ENCODE measurements around the gene TANGO6. TPM values are rescaled to one million over a fixed set of nuclear protein-coding genes. Genes with fewer than 3 reads are reported as not detected.

The TANGO6 gene
- total RNA-seq, 6 experiments from 2014 or later, result 10.9 to 15.5 (median 14.2) TPM

DNA sequence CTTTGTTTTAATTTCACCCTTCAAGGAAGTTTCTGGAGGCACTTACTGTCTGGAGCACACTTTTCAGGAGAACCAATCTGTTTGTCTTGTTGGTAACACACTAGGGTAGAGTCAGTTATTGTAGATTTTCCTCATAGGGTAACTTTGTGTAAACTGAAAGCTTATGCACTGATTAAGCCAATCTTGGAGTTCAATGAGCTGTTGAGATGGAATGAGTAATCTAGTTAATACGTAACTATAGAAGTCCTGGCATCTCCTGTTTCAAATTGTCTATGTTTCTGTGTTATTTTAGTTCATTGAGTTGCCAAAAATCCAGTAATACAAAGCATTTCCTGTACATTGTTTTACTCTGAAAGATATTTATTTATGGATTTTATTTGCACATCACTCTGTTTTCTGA is 150.6 kb downstream of the TANGO6 start:
- Histone ChIP-seq H3K27me3 (no peaks in the 10 kb centered on the region), H3K9me3 (no peaks in the 10 kb centered on the region), H3K27ac (peak overlapping the region in 2 of 3 donors; percentile 32 to 36), H3K36me3 (no peaks in the 10 kb centered on the region), H3K4me1 (peaks cover 0 to 22% (median 11%) of the 10 kb centered on the region in 4 donors), H3K4me3 (no peak overlapping the region)
- intact Hi-C loops (cut with DNase I), result no loop called here
- peak; percentile 90 to 95 (median 92) for ATAC-seq
- 30% methylated on average over 1 of the region's 1 CpG for WGBS (ENCODE audit: insufficient coverage, low coverage, low lambda C conversion rate, missing lambda C conversion rate)
- no peak for TF ChIP-seq POLR2A (IDR thresholded peaks at IDR 0.05)
- no peak for TF ChIP-seq CTCF (IDR thresholded peaks at IDR 0.05)
- no peak for DNase-seq

DNA sequence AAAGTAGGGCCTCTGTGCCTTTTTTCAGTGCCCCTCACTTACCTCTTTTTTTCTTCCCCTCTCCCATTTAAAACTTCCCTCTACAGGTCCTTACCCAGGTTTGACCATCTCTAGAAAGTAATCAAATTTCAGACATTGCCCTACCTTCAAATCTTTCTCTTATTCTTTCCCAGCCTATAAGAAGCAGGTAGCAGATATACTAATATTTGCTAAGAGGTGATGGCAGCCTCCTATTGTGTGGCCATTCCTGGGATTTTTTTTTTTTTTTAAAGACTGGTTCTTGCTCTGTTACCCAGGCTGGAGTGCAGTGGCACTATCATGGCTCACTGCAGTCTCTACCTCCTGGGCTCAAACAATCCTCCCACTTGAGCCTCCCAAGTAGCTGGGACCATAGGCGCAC is 151.0 kb downstream of the TANGO6 start:
- Histone ChIP-seq H3K27ac (peak overlapping the region in 2 of 3 donors; percentile 32 to 36), H3K4me1 (peaks cover 0 to 22% (median 11%) of the 10 kb centered on the region in 4 donors), H3K36me3 (no peaks in the 10 kb centered on the region), H3K27me3 (no peaks in the 10 kb centered on the region), H3K4me3 (no peak overlapping the region), H3K9me3 (no peaks in the 10 kb centered on the region)
- peak in 2 of 4 donors; percentile 14 to 15 for ATAC-seq
- intact Hi-C loops (cut with DNase I), result no loop called here
- WGBS (ENCODE audit: insufficient coverage, low coverage, low lambda C conversion rate, missing lambda C conversion rate), result 90% methylated on average over 1 of the region's 1 CpG
- TF ChIP-seq CTCF (IDR thresholded peaks at IDR 0.05) (no peak), POLR2A (IDR thresholded peaks at IDR 0.05) (no peak)
- no peak for DNase-seq

DNA sequence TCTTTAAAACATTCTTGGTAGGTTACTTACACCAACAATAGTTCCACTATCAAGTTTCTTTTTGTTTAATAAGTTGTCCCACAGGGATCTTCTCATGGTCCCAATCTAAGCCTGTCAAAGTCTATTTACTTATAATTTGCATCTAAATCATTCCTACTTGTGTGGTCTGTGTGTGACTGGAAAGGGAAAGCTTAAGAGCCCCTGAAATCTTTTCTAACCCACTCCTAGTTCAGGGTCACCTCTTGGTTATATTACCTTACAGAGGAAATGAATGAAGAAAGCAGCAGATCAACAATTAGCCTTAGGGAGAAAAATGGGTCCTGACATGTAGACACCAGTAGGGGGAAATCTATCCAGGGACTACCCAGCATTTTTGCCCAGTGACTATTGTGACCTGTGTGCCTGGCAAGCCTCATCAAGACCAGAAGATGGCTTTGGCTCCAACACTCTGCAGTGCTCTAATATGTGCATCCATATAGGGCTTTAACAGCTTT is 151.7 kb downstream of the TANGO6 start:
- Histone ChIP-seq H3K36me3 (no peaks in the 10 kb centered on the region), H3K27me3 (no peaks in the 10 kb centered on the region), H3K27ac (peak overlapping the region in 1 of 3 donors; percentile 36), H3K4me3 (no peak overlapping the region), H3K9me3 (no peaks in the 10 kb centered on the region), H3K4me1 (peaks cover 0 to 22% (median 11%) of the 10 kb centered on the region in 4 donors)
- TF ChIP-seq POLR2A (IDR thresholded peaks at IDR 0.05), result no peak
- peak; percentile 21 to 47 (median 38) for TF ChIP-seq CTCF (IDR thresholded peaks at IDR 0.05)
- peak; percentile 47 to 79 (median 63) for ATAC-seq
- intact Hi-C loops (cut with DNase I), result no loop called here
- DNase-seq, result no peak

- Histone ChIP-seq H3K4me1 (peaks cover 0 to 19% (median 9%) of the 10 kb centered on the region in 4 donors), H3K9me3 (no peaks in the 10 kb centered on the region), H3K27ac (no peak overlapping the region), H3K36me3 (no peaks in the 10 kb centered on the region), H3K27me3 (no peaks in the 10 kb centered on the region), H3K4me3 (no peak overlapping the region)
- DNase-seq (no peak), ATAC-seq (no peak)
- 80% methylated on average over 1 of the region's 1 CpG for WGBS (ENCODE audit: insufficient coverage, low coverage, low lambda C conversion rate, missing lambda C conversion rate)
- TF ChIP-seq POLR2A (IDR thresholded peaks at IDR 0.05) (no peak), CTCF (IDR thresholded peaks at IDR 0.05) (no peak)
- intact Hi-C loops (cut with DNase I), result no loop called here
These were observed 154.2 kb downstream of the TANGO6 start for GRCh38 chr16:68997564-68997963.

- H3K4me1 ChIP-seq, result peaks cover 0 to 9% (median 4%) of the 10 kb centered on the region in 4 donors
- no peak for ATAC-seq
- no peaks in the 10 kb centered on the region for H3K27me3 ChIP-seq
- H3K4me3 ChIP-seq, result no peak overlapping the region
- WGBS (ENCODE audit: insufficient coverage, low coverage, low lambda C conversion rate, missing lambda C conversion rate), result 100% methylated on average over 1 of the region's 1 CpG
- H3K27ac ChIP-seq, result no peak overlapping the region
- intact Hi-C loops (cut with DNase I), result no loop called here
- no peaks in the 10 kb centered on the region for H3K36me3 ChIP-seq
- TF ChIP-seq CTCF (IDR thresholded peaks at IDR 0.05), result no peak
- no peak for TF ChIP-seq POLR2A (IDR thresholded peaks at IDR 0.05)
- no peak for DNase-seq
- H3K9me3 ChIP-seq, result no peaks in the 10 kb centered on the region
These were observed 155.8 kb downstream of the TANGO6 start for GRCh38 chr16:68999114-68999513.
